Aorta (tissue), 5 donors: ENCODE results near the gene C16orf96. TPM values are rescaled to one million over a fixed set of nuclear protein-coding genes. Genes with fewer than 3 reads are reported as not detected.

Experiments used
- ATAC-seq: fragments of 200-7000 bp; cut with Tn5 transposase; one replicate; pipeline ENCODE4 v1.9.1; 2022; ENCODE audit warnings: moderate library complexity; ENCODE audit not compliant: low FRiP score
- DNase-seq, 2 donors: peaks; one replicate each; pipeline ENCODE4 v3.0.0-alpha.2; 2020
- H3K27ac ChIP-seq, 2 donors: one replicate each; pipeline ENCODE4 v1.5.1; 2013; ENCODE audit warnings: low read length in 2 of 2, mild to moderate bottlenecking in 2 of 2, moderate library complexity in 2 of 2, control low read depth in 1 of 2, inconsistent platforms in 1 of 2, low read depth in 1 of 2
- H3K27me3 ChIP-seq, 2 donors: one replicate each; pipeline ENCODE4 v1.6.1; 2013; ENCODE audit warnings: control low read depth in 1 of 2, low read length in 1 of 2, mild to moderate bottlenecking in 1 of 2, moderate library complexity in 1 of 2; ENCODE audit not compliant: insufficient read depth in 2 of 2, control insufficient read depth in 1 of 2
- H3K36me3 ChIP-seq, 2 donors: one replicate each; pipeline ENCODE4 v1.6.1; 2013; ENCODE audit warnings: control low read depth in 1 of 2, low read length in 1 of 2, mild to moderate bottlenecking in 1 of 2; ENCODE audit not compliant: insufficient read depth in 2 of 2, control insufficient read depth in 1 of 2
- H3K4me1 ChIP-seq, 2 donors: one replicate each; pipeline ENCODE4 v1.6.1; 2013; ENCODE audit warnings: low read length in 2 of 2, control low read depth in 1 of 2, mild to moderate bottlenecking in 1 of 2, moderate library complexity in 1 of 2; ENCODE audit not compliant: insufficient read depth in 2 of 2, control insufficient read depth in 1 of 2
- H3K4me3 ChIP-seq, 2 donors: one replicate each; pipeline ENCODE4 v1.5.1; 2013; ENCODE audit warnings: low read length in 2 of 2, control low read depth in 1 of 2, mild to moderate bottlenecking in 1 of 2
- H3K9me3 ChIP-seq: one replicate; pipeline ENCODE4 v1.6.1; 2013; ENCODE audit warnings: mild to moderate bottlenecking, low read length; ENCODE audit not compliant: control insufficient read depth
- WGBS, 2 donors: extraction: QIAGEN DNeasy Blood & Tissue Kit; methylation state at CpG; one replicate each; pipeline ENCODE4 v1.1.7; 2013; 5-methylcytosine and 5-hydroxymethylcytosine counted together
- intact Hi-C, 2 donors: fragments of 100-400 bp; cut with DNase I; formaldehyde crosslinking; loops; one replicate each; pipeline versions ENCODE4 v1.14.2 to v1.15.0; 2022
- polyA plus RNA-seq, 2 donors: library from polyadenylated mRNA; stranded (reverse); fragments of 200-250 nt; gene quantifications; one replicate each; pipeline ENCODE4 v1.2.3, GENCODE V29; 2013
- total RNA-seq, 2 donors: library from RNA; stranded (reverse); fragmentation: NEBNext Ultra II Directional; extraction: Animal tissue kit (Norgen Biotek cat#: 25700); gene quantifications; one replicate each; pipeline ENCODE4 v1.2.1, GENCODE V29; 2021
- donor health status: healthy with polysubstance abuse.
- donor health status: Bipolar disorder and iron deficiency.
- donor health status: DM: no; HTN: no; CAD: no.
- donor health status: DM: no; HTN: no; CAD: no.
- donor health status: DM: yes; HTN: yes; CAD: no.

Gene C16orf96
- total and polyA plus RNA-seq, 4 donors, result 0.13 to 0.24 TPM; not detected in 2

- Histone ChIP-seq H3K4me3 (no peak overlapping the region), H3K9me3 (no peaks in the 10 kb centered on the region), H3K36me3 (peaks cover 0 to 2% of the 10 kb centered on the region in 2 donors), H3K4me1 (no peaks in the 10 kb centered on the region), H3K27me3 (no peaks in the 10 kb centered on the region), H3K27ac (no peak overlapping the region)
- intact Hi-C loops, result no loop called here
- ATAC-seq, result no peak
- no peak for DNase-seq
- 92% methylated on average over 13 of the region's 13 CpGs for WGBS, 2 donors
These were observed 92.8 kb downstream of the C16orf96 start for GRCh38 chr16:4648917-4649316.

DNA sequence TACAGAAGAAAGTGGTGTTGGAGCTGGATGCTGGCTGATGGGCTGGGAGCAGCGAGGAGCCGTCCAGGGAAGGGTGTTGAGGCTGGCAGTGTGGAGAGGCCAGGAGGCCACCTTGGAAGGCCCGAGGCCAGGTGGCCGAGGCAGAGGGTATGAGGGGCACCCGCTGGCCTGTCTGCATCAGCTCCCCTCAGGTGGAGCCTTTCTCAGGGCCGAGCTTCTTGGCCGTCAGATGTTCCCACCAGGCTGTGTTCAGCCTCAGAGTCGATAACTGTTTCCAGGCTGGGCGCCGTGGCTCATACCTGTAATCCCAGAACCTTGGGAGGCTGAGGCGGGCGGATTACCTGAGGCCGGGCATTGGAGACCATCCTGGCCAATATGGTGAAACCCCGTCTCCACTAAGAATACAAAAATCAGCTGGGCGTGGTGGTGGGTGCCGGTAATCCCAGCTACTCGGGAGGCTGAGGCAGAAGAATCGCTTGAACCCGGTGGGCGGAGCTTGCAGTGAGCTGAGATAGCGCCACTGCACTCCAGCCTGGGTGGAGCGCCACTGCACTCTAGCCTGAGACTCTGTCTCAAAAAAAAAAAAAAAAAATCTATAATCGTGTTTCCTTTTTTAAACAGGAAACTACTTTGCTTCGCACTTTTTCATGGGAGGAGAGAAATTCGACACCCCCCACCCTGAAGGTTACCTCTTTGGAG is 93.8 kb downstream of the C16orf96 start:
- no peaks in the 10 kb centered on the region for H3K27me3 ChIP-seq
- 94% methylated on average over 25 of the region's 25 CpGs for WGBS, 2 donors
- no peak for DNase-seq
- H3K9me3 ChIP-seq, result no peaks in the 10 kb centered on the region
- intact Hi-C loops, result loop anchor here in 1 of 2 donors (10.0 kb wide), 1 partner anchor 65 kb away; no protein-coding TSS in a partner anchor
- H3K4me1 ChIP-seq, result no peaks in the 10 kb centered on the region
- ATAC-seq, result no peak
- H3K27ac ChIP-seq, result no peak overlapping the region
- H3K36me3 ChIP-seq, result peaks cover 0 to 2% of the 10 kb centered on the region in 2 donors
- H3K4me3 ChIP-seq, result no peak overlapping the region

Other genes with a start within 250 kb of the C16orf96 start
- gene GLIS2, start 240.3 kb upstream of the C16orf96 start, total RNA-seq, result 10 to 100 TPM; 37.3 to 72.6 TPM
- gene GLIS2, start 240.3 kb upstream of the C16orf96 start, polyA plus RNA-seq, result 10 to 100 TPM; 12.3 to 21.3 TPM
- 10 to 100 TPM; 23.6 to 25.5 TPM for gene PAM16, start 205.0 kb upstream of the C16orf96 start, total RNA-seq
- 10 to 100 TPM; 41.7 to 65.2 TPM for gene PAM16, start 205.0 kb upstream of the C16orf96 start, polyA plus RNA-seq
- gene VASN, start 184.5 kb upstream of the C16orf96 start, total RNA-seq, result 100 to 1,000 TPM in 1 of 2 donors, 10 to 100 TPM in 1; 67.0 to 120 TPM
- gene VASN, start 184.5 kb upstream of the C16orf96 start, polyA plus RNA-seq, result 10 to 100 TPM; 21.7 to 51.3 TPM
- gene CORO7, start 139.7 kb upstream of the C16orf96 start, total RNA-seq, result 10 to 100 TPM; 42.6 to 60.1 TPM
- 10 to 100 TPM; 15.3 to 38.8 TPM for gene CORO7, start 139.7 kb upstream of the C16orf96 start, polyA plus RNA-seq
- 10 to 100 TPM; 22.7 to 26.6 TPM for gene DNAJA3, start 130.5 kb upstream of the C16orf96 start, total RNA-seq
- gene DNAJA3, start 130.5 kb upstream of the C16orf96 start, polyA plus RNA-seq, result 10 to 100 TPM; 16.0 to 19.1 TPM
- 10 to 100 TPM; 23.5 to 28.9 TPM for gene NMRAL1, start 81.7 kb upstream of the C16orf96 start, total RNA-seq
- 10 to 100 TPM; 28.2 to 69.1 TPM for gene NMRAL1, start 81.7 kb upstream of the C16orf96 start, polyA plus RNA-seq
- 10 to 100 TPM; 25.1 to 28.6 TPM for gene HMOX2, start 79.9 kb upstream of the C16orf96 start, total RNA-seq
- 10 to 100 TPM; 24.3 to 33.6 TPM for gene HMOX2, start 79.9 kb upstream of the C16orf96 start, polyA plus RNA-seq
- 10 to 100 TPM; 23.6 to 34.7 TPM for gene CDIP1, start 17.6 kb upstream of the C16orf96 start, total RNA-seq
- 10 to 100 TPM; 12.5 to 18.4 TPM for gene CDIP1, start 17.6 kb upstream of the C16orf96 start, polyA plus RNA-seq
- gene UBALD1, start 58.5 kb downstream of the C16orf96 start, total RNA-seq, result 10 to 100 TPM; 20.4 to 21.2 TPM
- 10 to 100 TPM; 11.1 to 32.3 TPM for gene UBALD1, start 58.5 kb downstream of the C16orf96 start, polyA plus RNA-seq
- 10 to 100 TPM; 64.3 to 77.7 TPM for gene MGRN1, start 68.5 kb downstream of the C16orf96 start, total RNA-seq
- 10 to 100 TPM; 15.4 to 21.5 TPM for gene MGRN1, start 68.5 kb downstream of the C16orf96 start, polyA plus RNA-seq
- gene NUDT16L1, start 137.2 kb downstream of the C16orf96 start, total RNA-seq, result 10 to 100 TPM; 11.1 to 16.2 TPM
- gene NUDT16L1, start 137.2 kb downstream of the C16orf96 start, polyA plus RNA-seq, result 10 to 100 TPM; 25.2 to 28.3 TPM
- gene ANKS3, start 177.9 kb downstream of the C16orf96 start, total RNA-seq, result 10 to 100 TPM; 21.7 to 36.7 TPM
- 10 to 100 TPM in 1 of 2 donors, 1 to 10 TPM in 1; 6.3 to 79.5 TPM for gene ANKS3, start 177.9 kb downstream of the C16orf96 start, polyA plus RNA-seq
- gene DNAAF8, start 178.2 kb downstream of the C16orf96 start, total RNA-seq, result under 1 TPM in 1 of 2 donors, not detected in 1; 0.24 TPM
- gene DNAAF8, start 178.2 kb downstream of the C16orf96 start, polyA plus RNA-seq, result under 1 TPM in 1 of 2 donors, not detected in 1; 0.49 TPM
- gene ZNF500, start 210.8 kb downstream of the C16orf96 start, total RNA-seq, result 10 to 100 TPM; 13.0 to 17.0 TPM
- 10 to 100 TPM in 1 of 2 donors, 1 to 10 TPM in 1; 1.9 to 13.0 TPM for gene ZNF500, start 210.8 kb downstream of the C16orf96 start, polyA plus RNA-seq
- not detected for gene SEPTIN12, start 232.0 kb downstream of the C16orf96 start, total RNA-seq
- gene SEPTIN12, start 232.0 kb downstream of the C16orf96 start, polyA plus RNA-seq, result not detected
- gene SMIM22, start 239.0 kb downstream of the C16orf96 start, total RNA-seq, result not detected
- 10 to 100 TPM in 1 of 2 donors, under 1 TPM in 1; 0.51 to 97.9 TPM for gene SMIM22, start 239.0 kb downstream of the C16orf96 start, polyA plus RNA-seq
- gene ROGDI, start 246.3 kb downstream of the C16orf96 start, total RNA-seq, result 10 to 100 TPM; 11.4 to 14.8 TPM
- gene ROGDI, start 246.3 kb downstream of the C16orf96 start, polyA plus RNA-seq, result 10 to 100 TPM; 23.8 to 42.9 TPM